ENCODE data around the gene UBL4A. TPM values are rescaled to one million over a fixed set of nuclear protein-coding genes. Genes with fewer than 3 reads are reported as not detected.

UBL4A gene
- total RNA-seq (65.2 and 103 TPM in 2 replicates), polyA plus RNA-seq (53.4 and 60.7 TPM in 2 replicates)

DNA sequence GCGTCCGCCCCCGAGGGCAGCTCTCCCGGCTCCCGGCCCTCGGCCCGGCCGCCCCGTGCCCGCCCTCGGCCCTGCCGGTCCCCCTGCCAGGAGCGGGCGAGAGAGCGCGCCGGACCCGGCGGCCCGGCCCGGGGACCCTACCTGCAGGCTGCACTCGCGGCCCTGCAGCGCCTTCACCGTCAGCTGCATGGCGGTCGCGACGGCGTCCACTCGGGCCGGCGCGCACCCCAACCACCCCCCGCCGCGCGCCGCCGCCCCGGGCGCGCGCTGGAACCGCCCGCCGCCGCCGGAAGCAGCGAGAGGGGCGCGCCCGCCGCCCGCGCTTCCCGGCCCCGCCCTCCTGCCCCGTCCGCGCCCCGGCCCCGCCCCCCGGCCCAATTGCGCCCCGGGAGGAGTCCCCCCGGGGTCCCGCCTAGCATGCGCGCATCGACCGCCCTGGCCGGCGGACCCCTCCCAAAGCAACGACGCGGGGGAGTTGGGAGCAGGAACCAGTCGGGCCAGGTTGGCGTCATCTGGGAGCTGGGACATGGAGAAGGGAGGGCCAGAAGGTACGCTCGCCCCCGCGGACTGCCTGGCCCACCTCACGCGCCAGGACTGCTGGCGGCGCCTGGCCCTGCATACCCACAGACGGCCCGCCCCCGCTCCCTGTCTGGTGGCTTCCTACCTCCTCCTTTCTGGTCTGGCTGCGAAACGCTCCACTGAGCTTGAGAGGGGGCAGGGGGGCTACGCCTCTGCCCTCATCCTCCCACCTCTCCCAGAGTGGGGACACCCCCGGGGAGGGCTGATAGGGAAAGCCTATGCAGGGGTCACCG is at the start of gene UBL4A:
Gene UBL4A (minus strand): TSS at position 220 of the 812 bp plus-strand sequence. CDS start 31 bp downstream, at position 189.
- TF ChIP-seq, protein P1, sequence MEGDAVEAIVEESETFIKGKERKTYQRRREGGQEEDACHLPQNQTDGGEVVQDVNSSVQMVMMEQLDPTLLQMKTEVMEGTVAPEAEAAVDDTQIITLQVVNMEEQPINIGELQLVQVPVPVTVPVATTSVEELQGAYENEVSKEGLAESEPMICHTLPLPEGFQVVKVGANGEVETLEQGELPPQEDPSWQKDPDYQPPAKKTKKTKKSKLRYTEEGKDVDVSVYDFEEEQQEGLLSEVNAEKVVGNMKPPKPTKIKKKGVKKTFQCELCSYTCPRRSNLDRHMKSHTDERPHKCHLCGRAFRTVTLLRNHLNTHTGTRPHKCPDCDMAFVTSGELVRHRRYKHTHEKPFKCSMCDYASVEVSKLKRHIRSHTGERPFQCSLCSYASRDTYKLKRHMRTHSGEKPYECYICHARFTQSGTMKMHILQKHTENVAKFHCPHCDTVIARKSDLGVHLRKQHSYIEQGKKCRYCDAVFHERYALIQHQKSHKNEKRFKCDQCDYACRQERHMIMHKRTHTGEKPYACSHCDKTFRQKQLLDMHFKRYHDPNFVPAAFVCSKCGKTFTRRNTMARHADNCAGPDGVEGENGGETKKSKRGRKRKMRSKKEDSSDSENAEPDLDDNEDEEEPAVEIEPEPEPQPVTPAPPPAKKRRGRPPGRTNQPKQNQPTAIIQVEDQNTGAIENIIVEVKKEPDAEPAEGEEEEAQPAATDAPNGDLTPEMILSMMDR (IDR thresholded peaks at IDR 0.05; ENCODE audit: low read depth, low read length) = no peak
- peak; percentile 59 to 75 for DNase-seq (ENCODE audit: low read depth in 1 of 2, low spot score in 1 of 2)
- Histone ChIP-seq H3K4me3 (peak within 1 kb of the TSS; percentile 62), H3K36me3 (no peaks in the 10 kb centered on the region), H3K9me3 (ENCODE audit: low read depth) (no peaks in the 10 kb centered on the region), H3K27me3 (no peaks in the 10 kb centered on the region), H3K4me1 (ENCODE audit: low read depth) (peaks cover 2% of the 10 kb centered on the region), H3K27ac (peak within 1 kb of the TSS; percentile 34)

DNA sequence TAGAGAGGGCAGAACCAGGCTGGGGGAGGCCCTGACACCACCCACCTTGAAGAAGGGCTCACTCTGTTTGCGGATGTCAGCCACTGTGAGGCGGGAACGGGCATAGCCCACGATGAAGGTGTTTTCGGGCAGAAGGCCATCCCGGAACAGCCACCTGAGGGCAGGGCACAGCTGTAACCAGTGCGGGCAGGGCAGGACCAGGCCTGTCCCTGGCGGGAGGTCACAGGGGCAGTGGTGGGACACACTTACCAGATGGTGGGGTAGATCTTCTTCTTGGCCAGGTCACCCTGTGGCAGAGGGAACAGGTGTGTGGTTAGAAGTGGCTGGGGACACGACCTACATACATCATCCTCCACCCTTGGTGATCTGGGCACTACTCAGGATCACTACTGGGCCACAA is 49.5 kb upstream of the UBL4A start:
- TF ChIP-seq, protein P1 (IDR thresholded peaks at IDR 0.05; ENCODE audit: low read depth, low read length) = no peak
- no peak overlapping the region for H3K4me3 ChIP-seq
- H3K36me3 ChIP-seq = no peaks in the 10 kb centered on the region
- no peaks in the 10 kb centered on the region for H3K9me3 ChIP-seq (ENCODE audit: low read depth)
- DNase-seq (ENCODE audit: low read depth in 1 of 2, low spot score in 1 of 2) = no peak
- no peak overlapping the region for H3K27ac ChIP-seq
- H3K4me1 ChIP-seq (ENCODE audit: low read depth) = no peaks in the 10 kb centered on the region
- no peaks in the 10 kb centered on the region for H3K27me3 ChIP-seq

DNA sequence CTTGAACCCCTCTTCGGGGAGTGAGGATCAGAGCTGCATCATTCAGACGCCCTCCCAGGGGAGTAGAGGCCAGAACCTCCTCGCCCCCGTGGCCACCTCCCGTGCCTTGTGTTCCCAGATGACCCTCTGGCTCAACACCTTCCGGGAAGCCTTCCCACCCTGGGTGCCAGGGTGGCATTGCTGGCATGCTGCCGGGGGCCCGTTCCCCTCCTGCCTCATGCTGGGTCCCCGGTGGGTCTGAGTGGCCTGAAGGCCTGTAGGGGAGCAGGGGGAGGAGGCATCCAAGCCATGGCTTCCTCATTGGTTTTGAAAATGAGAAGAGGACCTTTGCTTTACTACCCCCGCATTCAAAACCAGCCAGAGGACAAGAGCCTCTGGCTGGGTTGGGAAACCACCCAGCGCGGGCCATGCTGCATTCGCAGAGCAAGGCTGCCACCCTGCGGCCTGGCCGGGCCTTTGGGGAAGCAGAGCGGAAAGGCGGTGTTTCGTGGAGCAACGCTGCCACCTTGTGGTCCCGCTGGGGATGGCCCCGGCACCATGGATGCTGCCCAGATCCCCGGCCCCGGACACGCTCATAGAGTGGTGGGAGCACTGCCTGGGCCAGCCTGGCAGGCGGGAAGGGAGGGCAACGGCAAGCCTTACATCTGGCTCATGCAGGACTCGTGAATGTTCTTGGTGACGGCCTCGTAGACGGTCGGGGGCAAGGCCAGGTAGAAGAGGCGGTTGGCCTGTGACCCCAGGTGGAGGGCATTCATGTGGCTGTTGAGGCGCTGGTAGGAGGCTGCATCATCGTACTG is 48.3 kb upstream of the UBL4A start:
- Histone ChIP-seq H3K36me3 (no peaks in the 10 kb centered on the region), H3K9me3 (ENCODE audit: low read depth) (no peaks in the 10 kb centered on the region), H3K27me3 (no peaks in the 10 kb centered on the region), H3K4me1 (ENCODE audit: low read depth) (no peaks in the 10 kb centered on the region), H3K27ac (no peak overlapping the region), H3K4me3 (no peak overlapping the region)
- TF ChIP-seq, protein P1 (IDR thresholded peaks at IDR 0.05; ENCODE audit: low read depth, low read length) = peak; percentile 88
- peak; percentile 87 to 89 for DNase-seq (ENCODE audit: low read depth in 1 of 2, low spot score in 1 of 2)

DNA sequence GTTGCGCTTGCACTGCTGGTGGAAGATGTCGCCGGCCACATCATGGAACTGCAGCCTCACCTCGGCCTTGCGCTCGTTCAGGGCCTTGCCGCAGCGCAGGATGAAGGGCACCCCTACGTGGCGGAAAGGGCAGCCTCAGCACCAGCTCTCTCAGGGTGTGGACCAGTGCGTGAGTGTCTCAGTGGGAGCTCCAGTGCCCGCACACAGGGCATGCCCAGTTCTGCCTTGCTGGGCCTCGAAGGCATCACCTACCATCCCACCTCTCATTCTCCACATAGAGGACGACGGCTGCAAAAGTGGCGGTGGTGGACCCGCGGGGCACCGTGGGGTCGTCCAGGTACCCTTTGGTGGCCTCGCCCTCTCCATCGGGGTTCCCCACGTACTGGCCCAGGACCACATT is 46.3 kb upstream of the UBL4A start:
- Histone ChIP-seq H3K9me3 (ENCODE audit: low read depth) (no peaks in the 10 kb centered on the region), H3K27me3 (no peaks in the 10 kb centered on the region), H3K4me3 (no peak overlapping the region), H3K36me3 (no peaks in the 10 kb centered on the region), H3K4me1 (ENCODE audit: low read depth) (no peaks in the 10 kb centered on the region), H3K27ac (peak overlapping the region; percentile 79)
- DNase-seq (ENCODE audit: low read depth in 1 of 2, low spot score in 1 of 2) = no peak
- TF ChIP-seq, protein P1 (IDR thresholded peaks at IDR 0.05; ENCODE audit: low read depth, low read length) = no peak

DNA sequence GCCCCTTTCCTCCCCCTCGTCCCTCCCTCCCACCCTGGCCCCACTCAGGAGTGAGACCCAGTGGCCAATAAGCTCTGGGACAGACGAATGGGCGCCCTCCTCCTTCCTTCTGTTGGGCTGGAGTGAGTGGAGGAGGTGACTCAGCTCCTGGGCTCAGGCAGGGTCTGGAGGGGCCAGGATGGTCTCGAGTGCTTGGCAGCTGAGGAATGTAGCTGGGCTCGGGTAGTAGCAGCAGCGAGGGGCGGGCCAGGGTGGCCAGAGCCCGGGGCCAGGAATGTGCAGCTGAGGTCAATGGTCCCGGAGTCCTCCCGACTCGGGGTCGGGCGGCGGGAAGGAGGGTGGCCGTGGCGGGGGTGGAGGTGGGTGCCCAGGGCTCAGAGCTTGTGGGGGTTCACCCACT is 45.2 kb upstream of the UBL4A start:
- peak overlapping the region; percentile 79 for H3K27ac ChIP-seq
- no peak overlapping the region for H3K4me3 ChIP-seq
- no peaks in the 10 kb centered on the region for H3K36me3 ChIP-seq
- TF ChIP-seq, protein P1 (IDR thresholded peaks at IDR 0.05; ENCODE audit: low read depth, low read length) = no peak
- peak in 1 of 2 donors; percentile 72 for DNase-seq (ENCODE audit: low read depth in 1 of 2, low spot score in 1 of 2)
- no peaks in the 10 kb centered on the region for H3K9me3 ChIP-seq (ENCODE audit: low read depth)
- H3K27me3 ChIP-seq = no peaks in the 10 kb centered on the region
- H3K4me1 ChIP-seq (ENCODE audit: low read depth) = no peaks in the 10 kb centered on the region
